NOMO-1 (cell line): ENCODE data around the gene AIF1.

Source experiments
- DNase-seq, 2 experiments: peaks; one replicate each; lab custom pipeline; 2025; ENCODE audit not compliant: unreplicated experiment in 2 of 2; lab: John Stamatoyannopoulos, UW

Gene AIF1

GRCh38 chr6:31619805-31620585, 5.0 kb downstream of the AIF1 start:
- DNase-seq, result peak; percentile 99

GRCh38 chr6:31620586-31621319, 5.7 kb downstream of the AIF1 start, which contains the start of gene PRRC2A:
Gene PRRC2A, plus strand, starts transcription at chr6:31620715. Its CDS starts 2,075 bp downstream, at chr6:31622790.
- peak; percentile 66 to 69 for DNase-seq

- no peak for DNase-seq
These were observed 6.4 kb downstream of the AIF1 start for GRCh38 chr6:31621320-31621939.

DNA sequence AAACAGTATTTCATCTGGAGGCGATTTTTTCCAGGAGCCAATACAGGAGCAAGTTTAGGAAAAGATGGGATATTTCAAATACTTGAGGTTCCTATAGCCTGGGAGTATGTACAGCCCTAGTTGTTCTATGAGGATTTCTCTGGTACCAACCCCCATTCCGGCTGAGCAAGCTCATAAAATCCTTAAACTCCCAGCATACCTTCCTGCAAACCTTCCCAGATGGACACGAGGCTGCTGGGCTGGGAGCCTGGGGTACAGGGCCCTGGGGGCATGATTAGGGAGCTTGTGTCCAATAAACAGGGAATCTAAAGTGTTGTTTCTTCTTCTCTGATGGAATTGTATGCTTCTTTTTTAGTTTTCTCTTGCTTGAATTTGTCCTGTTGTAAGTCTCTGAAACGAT, 7.0 kb downstream of the AIF1 start:
- no peak for DNase-seq

- peak; percentile 18 to 51 for DNase-seq
These were observed 7.7 kb downstream of the AIF1 start for GRCh38 chr6:31622684-31623091.

DNA sequence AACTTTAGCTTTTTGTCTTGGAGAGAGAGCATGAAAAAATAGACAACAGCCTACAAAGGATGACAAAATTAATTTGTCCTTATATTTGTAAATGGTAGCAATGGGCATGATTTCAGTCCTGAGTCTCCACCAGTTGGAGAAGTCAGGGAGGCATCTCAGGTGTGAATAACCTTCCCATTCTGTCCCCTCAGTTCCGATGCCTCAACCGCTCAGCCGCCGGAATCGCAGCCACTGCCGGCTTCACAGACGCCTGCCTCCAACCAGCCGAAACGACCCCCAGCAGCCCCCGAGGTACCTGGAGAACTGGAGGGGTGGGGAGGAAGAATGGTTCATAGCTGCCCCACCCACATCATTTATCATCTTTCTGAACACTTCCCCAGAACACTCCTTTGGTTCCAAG, 9.0 kb downstream of the AIF1 start:
- DNase-seq, result no peak

- no peak for DNase-seq
These were observed 11.9 kb downstream of the AIF1 start for GRCh38 chr6:31626952-31627351.

DNA sequence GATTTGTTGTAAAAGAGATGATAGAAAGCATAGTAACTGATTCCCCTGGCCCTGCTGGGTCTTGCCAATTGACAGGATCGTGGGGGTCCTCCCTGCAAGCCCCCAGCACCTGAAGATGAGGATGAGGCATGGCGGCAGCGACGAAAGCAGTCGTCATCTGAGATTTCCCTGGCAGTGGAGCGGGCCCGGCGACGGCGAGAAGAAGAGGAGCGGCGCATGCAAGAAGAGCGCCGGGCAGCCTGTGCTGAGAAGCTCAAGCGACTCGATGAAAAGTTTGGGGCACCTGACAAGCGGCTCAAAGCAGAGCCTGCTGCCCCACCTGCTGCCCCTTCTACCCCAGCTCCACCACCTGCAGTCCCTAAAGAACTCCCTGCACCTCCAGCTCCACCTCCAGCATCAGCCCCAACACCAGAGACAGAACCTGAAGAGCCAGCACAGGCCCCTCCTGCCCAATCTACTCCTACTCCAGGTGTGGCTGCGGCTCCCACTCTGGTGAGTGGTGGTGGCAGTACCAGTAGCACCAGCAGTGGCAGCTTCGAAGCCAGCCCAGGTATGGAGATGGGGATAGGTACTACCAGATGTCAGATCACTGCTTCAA, 12.8 kb downstream of the AIF1 start:
- DNase-seq, result no peak

- no peak for DNase-seq
These were observed 14.0 kb downstream of the AIF1 start for GRCh38 chr6:31629014-31629413.

- no peak for DNase-seq
These were observed 15.3 kb downstream of the AIF1 start for GRCh38 chr6:31630177-31630934.

GRCh38 chr6:31631209-31631608, 16.2 kb downstream of the AIF1 start:
- no peak for DNase-seq

DNA sequence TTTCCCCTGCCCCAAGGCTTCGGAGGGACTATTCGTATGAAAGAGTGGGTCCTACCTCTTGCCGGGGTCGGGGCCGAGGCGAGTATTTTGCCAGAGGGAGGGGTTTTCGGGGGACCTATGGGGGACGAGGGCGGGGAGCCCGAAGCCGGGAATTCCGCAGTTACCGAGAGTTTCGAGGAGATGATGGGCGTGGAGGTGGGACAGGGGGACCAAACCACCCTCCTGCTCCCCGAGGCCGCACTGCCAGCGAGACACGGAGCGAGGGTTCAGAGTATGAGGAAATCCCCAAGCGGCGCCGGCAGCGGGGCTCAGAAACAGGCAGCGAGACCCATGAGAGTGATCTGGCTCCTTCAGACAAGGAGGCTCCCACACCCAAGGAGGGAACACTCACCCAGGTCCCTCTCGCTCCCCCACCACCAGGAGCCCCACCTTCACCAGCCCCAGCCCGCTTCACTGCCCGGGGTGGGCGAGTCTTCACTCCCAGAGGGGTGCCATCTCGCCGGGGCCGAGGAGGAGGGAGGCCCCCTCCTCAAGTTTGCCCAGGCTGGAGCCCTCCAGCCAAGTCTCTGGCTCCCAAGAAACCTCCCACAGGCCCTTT, 16.7 kb downstream of the AIF1 start:
- DNase-seq, result no peak

DNA sequence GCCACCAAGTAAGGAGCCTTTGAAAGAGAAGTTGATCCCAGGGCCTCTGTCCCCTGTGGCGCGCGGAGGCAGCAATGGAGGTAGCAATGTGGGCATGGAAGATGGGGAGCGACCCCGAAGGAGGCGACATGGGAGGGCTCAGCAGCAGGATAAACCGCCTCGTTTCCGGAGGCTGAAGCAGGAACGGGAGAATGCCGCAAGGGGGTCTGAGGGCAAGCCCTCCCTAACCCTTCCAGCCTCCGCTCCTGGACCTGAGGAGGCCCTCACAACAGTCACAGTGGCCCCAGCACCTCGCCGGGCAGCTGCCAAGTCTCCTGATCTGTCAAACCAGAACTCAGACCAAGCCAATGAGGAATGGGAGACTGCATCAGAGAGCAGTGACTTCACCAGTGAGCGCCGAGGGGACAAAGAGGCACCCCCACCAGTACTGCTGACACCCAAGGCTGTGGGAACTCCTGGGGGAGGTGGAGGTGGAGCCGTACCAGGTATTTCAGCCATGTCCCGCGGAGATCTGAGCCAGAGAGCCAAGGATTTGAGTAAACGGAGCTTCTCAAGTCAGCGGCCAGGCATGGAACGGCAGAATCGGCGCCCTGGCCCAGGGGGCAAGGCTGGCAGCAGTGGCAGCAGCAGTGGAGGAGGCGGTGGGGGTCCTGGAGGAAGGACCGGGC, 17.4 kb downstream of the AIF1 start:
- DNase-seq, result no peak

DNA sequence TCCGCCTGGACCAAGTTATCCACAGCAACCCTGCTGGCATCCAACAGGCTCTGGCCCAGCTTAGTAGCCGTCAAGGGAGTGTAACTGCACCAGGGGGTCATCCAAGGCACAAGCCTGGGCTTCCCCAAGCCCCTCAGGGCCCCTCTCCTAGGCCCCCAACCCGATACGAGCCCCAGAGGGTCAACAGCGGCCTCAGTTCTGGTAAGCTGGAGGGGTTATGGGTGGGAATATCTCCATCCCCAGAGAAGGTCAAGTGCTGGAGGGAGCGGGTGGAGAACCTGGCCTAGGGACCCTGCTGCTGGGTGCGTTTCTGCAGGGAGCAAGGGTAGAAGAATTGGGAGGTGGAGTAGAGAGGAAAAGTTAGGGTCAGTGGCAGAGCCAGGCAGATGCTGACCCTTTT, 18.4 kb downstream of the AIF1 start:
- no peak for DNase-seq

DNA sequence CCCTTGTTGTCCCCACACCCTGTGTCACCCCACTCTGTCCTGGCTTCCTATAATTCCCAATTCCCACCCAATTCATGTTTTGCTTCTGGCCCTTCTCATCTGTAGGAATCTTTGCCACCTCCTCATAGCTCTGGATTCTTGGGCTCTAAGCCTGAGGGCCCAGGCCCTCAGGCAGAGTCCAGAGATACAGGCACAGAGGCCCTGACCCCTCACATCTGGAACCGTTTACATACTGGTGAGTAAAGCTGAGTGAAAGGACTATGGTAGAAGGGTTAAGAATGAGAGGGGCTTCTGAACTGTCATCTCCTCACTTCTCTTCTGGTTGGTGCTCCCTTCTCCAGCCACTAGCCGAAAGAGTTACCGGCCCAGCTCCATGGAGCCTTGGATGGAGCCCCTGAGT, 19.1 kb downstream of the AIF1 start:
- DNase-seq, result no peak

GRCh38 chr6:31634969-31635575, 20.0 kb downstream of the AIF1 start:
- no peak for DNase-seq

GRCh38 chr6:31636698-31637596, 21.9 kb downstream of the AIF1 start:
- no peak for DNase-seq

DNA sequence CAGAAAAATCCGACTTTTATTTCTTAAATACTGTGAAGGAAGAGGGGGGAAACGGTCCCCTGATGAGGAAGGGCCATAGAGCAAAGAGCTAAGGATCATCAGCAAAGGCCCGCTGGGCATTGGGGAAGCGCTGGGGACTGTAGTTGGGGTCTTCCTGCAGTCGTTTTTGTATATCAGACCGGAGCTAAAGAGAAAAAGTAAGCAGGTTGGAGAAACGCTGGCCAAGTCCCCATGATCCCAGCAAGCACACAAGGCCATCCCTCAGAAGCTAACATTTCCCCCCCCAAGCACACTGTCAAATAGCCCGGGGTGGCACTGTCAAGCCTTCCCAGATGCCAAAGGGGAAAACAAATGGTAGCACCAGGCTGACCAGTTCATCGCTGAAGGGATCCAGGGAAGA, 24.0 kb downstream of the AIF1 start:
- no peak for DNase-seq
